Nephron progenitor cell (in vitro differentiated cells): ENCODE data around the gene TCEA3.

Experiments
- DNase-seq: peaks from one replicate; pipeline ENCODE4 v3.0.0; 2021
- H3K27ac Mint-ChIP-seq: 2 replicates; pipeline ENCODE4 v1.8.0; 2021; ENCODE audit warnings: mild to moderate bottlenecking, moderate library complexity, mixed read lengths
- H3K27me3 Mint-ChIP-seq: 2 replicates; pipeline ENCODE4 v1.8.0; 2021; ENCODE audit warnings: mild to moderate bottlenecking, low read depth, mixed read lengths; ENCODE audit not compliant: poor library complexity
- H3K36me3 Mint-ChIP-seq: 2 replicates; pipeline ENCODE4 v1.8.0; 2021; ENCODE audit warnings: low read depth, mixed read lengths
- H3K4me1 Mint-ChIP-seq: 2 replicates; pipeline ENCODE4 v1.8.0; 2021; ENCODE audit warnings: mixed read lengths
- H3K4me3 Mint-ChIP-seq: 2 replicates; pipeline ENCODE4 v1.8.0; 2021; ENCODE audit warnings: mild to moderate bottlenecking, moderate library complexity, mixed read lengths
- H3K9me3 Mint-ChIP-seq: 2 replicates; pipeline ENCODE4 v1.8.0; 2021; ENCODE audit warnings: mild to moderate bottlenecking, moderate library complexity, mixed read lengths
- TF ChIP-seq, protein P1 (sequence below): fragments of 200-600 bp; sonication (generic); IDR thresholded peaks from 2 replicates; pipeline ENCODE4 v1.5.0; 2021; ENCODE audit warnings: antibody characterized with exemption

TCEA3 gene

GRCh38 chr1:23345920-23346319 lies 78.6 kb downstream of the TCEA3 start:
- Mint-ChIP-seq H3K9me3 (peaks cover 16% of the 10 kb centered on the region), H3K36me3 (peaks cover 10% of the 10 kb centered on the region), H3K4me1 (peaks cover 26% of the 10 kb centered on the region), H3K27ac (no peak overlapping the region), H3K27me3 (peaks cover 17% of the 10 kb centered on the region), H3K4me3 (no peak overlapping the region)
- TF ChIP-seq, protein P1, sequence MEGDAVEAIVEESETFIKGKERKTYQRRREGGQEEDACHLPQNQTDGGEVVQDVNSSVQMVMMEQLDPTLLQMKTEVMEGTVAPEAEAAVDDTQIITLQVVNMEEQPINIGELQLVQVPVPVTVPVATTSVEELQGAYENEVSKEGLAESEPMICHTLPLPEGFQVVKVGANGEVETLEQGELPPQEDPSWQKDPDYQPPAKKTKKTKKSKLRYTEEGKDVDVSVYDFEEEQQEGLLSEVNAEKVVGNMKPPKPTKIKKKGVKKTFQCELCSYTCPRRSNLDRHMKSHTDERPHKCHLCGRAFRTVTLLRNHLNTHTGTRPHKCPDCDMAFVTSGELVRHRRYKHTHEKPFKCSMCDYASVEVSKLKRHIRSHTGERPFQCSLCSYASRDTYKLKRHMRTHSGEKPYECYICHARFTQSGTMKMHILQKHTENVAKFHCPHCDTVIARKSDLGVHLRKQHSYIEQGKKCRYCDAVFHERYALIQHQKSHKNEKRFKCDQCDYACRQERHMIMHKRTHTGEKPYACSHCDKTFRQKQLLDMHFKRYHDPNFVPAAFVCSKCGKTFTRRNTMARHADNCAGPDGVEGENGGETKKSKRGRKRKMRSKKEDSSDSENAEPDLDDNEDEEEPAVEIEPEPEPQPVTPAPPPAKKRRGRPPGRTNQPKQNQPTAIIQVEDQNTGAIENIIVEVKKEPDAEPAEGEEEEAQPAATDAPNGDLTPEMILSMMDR: no peak
- no peak for DNase-seq

DNA sequence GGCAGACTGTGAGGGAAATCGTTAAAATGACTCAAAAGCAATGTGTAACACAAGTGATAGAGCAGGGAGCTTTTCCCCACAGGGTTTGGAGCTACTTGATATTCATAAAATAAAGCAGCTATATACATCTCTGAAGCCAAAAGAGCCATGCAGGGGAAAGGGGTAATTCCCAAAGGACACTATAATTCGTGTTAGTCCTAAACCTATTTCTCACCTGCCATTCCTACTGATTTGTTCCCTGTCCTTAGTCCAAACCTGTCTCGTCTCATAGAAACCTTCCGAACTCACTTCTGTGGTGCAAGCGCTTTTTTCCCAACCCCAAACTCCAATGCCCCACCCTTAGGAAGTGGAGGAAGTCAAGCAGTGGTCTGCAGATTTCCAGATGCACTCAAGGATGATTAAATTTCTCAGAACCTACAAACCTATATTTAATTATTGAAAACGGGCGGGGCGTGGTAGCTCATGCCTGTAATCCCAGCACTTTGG lies 79.5 kb downstream of the TCEA3 start:
- Mint-ChIP-seq H3K27me3 (peaks cover 11% of the 10 kb centered on the region), H3K36me3 (peaks cover 18% of the 10 kb centered on the region), H3K4me3 (peak overlapping the region; percentile 90), H3K27ac (peak overlapping the region; percentile 99), H3K4me1 (peaks cover 35% of the 10 kb centered on the region), H3K9me3 (peaks cover 14% of the 10 kb centered on the region)
- no peak for DNase-seq
- TF ChIP-seq, protein P1: no peak

GRCh38 chr1:23344111-23344986 lies 80.2 kb downstream of the TCEA3 start, which contains the start of gene HNRNPR:
Gene HNRNPR, minus strand, starts transcription at chr1:23344284. Its CDS starts 3,276 bp downstream, at chr1:23341008.
- peaks cover 42% of the 10 kb centered on the region for H3K4me1 Mint-ChIP-seq
- DNase-seq: peak; percentile 100
- H3K36me3 Mint-ChIP-seq: peaks cover 25% of the 10 kb centered on the region
- peak within 1 kb of the TSS; percentile 90 for H3K4me3 Mint-ChIP-seq
- H3K9me3 Mint-ChIP-seq: peaks cover 19% of the 10 kb centered on the region
- peaks cover 8% of the 10 kb centered on the region for H3K27me3 Mint-ChIP-seq
- TF ChIP-seq, protein P1: no peak
- peak within 1 kb of the TSS; percentile 99 for H3K27ac Mint-ChIP-seq

DNA sequence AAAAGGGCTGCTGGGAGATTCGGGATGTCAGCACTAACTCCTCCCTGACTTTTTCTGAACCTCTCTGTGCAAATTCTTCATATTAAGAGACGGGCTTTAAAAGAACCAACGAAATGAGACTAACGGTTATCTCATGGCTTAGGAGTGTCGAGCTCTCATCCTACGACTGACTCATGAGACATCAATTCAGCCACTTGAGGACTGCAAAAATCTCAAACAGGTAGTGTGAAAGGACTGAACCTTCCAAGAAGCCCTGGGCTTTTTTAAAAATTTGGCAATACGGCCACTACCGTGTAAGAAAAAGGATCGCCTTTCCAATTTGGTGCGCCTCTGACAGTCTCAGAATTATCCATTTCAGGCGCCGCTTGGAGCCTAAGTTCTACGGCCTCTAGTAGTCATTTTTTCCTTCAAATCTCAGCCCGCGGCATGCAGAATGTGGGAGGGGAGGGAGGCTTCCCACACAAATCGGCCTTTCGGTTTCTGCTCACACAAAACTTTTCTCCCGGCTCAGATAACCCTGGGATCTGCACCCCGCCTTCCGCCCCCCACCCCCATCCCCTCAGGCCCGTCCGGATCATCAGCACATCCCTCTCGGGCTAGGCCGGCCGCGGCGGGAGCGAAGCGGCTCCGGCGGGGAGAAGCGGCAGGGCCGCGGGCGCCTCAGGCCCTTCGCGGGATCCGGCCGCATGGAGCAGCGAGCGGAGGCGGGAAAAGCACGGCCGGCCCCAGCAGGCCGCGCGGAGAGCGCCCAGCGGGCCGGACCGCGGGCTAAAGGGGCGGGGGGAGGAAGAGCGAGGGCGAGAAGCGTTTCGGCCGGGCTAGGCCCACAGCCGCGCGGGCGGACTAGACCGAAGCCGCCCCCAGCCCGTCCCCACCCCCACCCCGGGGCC lies 81.1 kb downstream of the TCEA3 start:
- Mint-ChIP-seq H3K4me3 (peak overlapping the region; percentile 90), H3K27ac (peak overlapping the region; percentile 99), H3K36me3 (peaks cover 33% of the 10 kb centered on the region), H3K4me1 (peaks cover 47% of the 10 kb centered on the region), H3K9me3 (peaks cover 24% of the 10 kb centered on the region), H3K27me3 (peaks cover 4% of the 10 kb centered on the region)
- TF ChIP-seq, protein P1: no peak
- DNase-seq: peak; percentile 61

GRCh38 chr1:23341931-23342692 lies 82.4 kb downstream of the TCEA3 start:
- Mint-ChIP-seq H3K27ac (peak overlapping the region; percentile 93), H3K4me3 (peak overlapping the region; percentile 90), H3K4me1 (peaks cover 50% of the 10 kb centered on the region), H3K36me3 (peaks cover 46% of the 10 kb centered on the region), H3K27me3 (peaks cover 4% of the 10 kb centered on the region), H3K9me3 (peaks cover 29% of the 10 kb centered on the region)
- TF ChIP-seq, protein P1: no peak
- DNase-seq: no peak
